ENCODE data around the gene ARID3B.
"Not testable (repeated sequence)": the region's sequence is repeated elsewhere in the genome, so short reads cannot be mapped to it uniquely, and the experiment has no call there.

ARID3B gene

DNA sequence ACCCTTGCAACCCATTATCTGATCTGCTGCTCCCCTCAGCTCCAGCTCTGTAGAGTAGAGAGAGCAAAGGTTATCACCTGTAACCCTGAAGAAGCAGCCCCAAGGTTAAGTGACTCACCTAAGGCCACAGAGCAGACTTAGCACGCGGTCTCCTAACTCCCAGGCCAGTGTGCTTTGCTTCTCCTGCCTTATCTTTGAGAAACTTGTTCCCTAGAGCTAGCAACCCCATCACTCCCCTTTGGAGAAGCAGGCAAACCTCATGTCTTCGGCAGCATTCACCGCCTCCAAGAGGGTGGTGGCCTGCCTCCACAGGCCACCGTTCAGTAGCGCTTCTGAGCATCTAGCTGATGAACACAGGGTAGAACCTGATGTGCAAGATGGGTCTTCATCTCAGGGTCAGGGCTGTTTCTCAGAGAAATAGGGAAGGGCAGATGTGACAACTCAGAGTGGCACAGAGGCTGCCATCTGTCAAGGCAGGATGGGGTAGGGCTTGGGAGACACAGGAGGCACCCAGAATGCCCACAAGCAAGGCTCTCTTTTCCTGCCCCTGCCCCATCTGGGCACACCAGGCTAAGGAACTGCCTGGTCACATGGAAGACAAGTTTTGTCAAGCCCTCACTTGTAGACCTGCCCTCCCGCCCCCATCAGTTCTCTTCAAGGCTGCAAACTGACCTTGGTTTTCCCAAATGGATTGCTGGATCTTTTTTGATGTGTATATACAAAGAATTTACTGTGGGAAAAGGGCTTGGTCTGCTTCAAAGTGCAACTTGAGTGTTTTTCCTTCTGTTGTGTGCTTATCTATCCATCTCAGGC lies 39.7 kb downstream of the ARID3B start:
- DNase-seq (ENCODE audit: insufficient read length, low spot score) (no peak), FAIRE-seq (no peak)
- TF ChIP-seq TAF1 (IDR thresholded peaks at IDR 0.05; ENCODE audit: low read depth, low read length), result no peak
- 0 out of 2 replicates have a peak, but pooled peaks have one; percentile 20 for TF ChIP-seq POLR2A (IDR thresholded peaks at IDR 0.05; ENCODE audit: low read depth, low read length)
- TF ChIP-seq POU2F2 (IDR thresholded peaks at IDR 0.05; ENCODE audit: low read depth, low read length), result no peak

DNA sequence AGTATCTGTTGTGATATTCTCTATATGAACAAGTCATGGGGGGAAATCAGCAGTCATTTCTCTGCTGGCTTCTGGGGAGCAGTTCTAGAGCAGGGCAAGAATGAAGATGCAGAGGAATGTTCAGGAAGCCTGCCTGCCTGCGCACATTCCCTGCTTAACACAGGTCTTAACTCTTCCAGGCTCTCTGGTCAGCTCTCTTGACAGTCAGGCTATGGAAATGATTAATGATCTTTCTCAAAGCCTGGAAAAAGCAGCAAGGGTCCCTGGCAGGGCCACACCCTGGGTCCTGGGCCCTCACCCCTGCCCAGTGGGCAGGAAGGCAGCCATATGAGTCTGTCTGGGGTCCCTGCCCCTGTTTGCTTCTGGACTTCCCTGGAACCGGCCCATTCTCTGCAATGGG lies 43.2 kb downstream of the ARID3B start:
- TF ChIP-seq POU2F2 (IDR thresholded peaks at IDR 0.05; ENCODE audit: low read depth, low read length), result no peak
- no peak for TF ChIP-seq POLR2AphosphoS5 (IDR thresholded peaks at IDR 0.05; ENCODE audit: low read depth, low read length)
- TF ChIP-seq PAX5 (IDR thresholded peaks at IDR 0.05; ENCODE audit: insufficient read depth, low read length, severe bottlenecking), result no peak
- TF ChIP-seq SPI1 (IDR thresholded peaks at IDR 0.05; ENCODE audit: low read depth, low read length), result no peak
- no peak for TF ChIP-seq TAF1 (IDR thresholded peaks at IDR 0.05; ENCODE audit: low read depth, low read length)
- TF ChIP-seq POLR2A (IDR thresholded peaks at IDR 0.05; ENCODE audit: low read depth, low read length), result no peak
- DNase-seq (ENCODE audit: insufficient read length, low spot score) (no peak), FAIRE-seq (no peak)

DNA sequence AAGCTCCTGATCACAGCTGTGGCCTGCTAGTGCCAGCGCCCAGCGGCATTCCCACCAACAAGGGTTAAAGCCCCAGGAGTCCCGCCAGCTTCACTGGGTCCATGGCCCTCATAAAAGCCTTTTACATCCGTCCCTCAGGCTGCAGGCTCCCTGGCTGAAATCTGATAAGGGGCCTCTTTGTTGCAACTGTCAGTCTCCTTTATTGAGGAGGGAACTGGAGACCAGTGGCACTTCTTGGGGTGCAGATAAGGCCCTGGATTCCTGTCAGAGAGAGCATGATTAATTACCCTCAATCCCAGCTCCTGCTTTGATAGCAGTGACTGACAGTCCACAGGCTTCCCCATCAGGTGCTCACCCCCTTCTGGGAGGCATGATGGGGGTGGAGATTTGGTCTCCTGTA lies 43.8 kb downstream of the ARID3B start:
- DNase-seq (ENCODE audit: insufficient read length, low spot score) (no peak), FAIRE-seq (no peak)
- no peak for TF ChIP-seq TAF1 (IDR thresholded peaks at IDR 0.05; ENCODE audit: low read depth, low read length)
- TF ChIP-seq PAX5 (IDR thresholded peaks at IDR 0.05; ENCODE audit: insufficient read depth, low read length, severe bottlenecking), result no peak

DNA sequence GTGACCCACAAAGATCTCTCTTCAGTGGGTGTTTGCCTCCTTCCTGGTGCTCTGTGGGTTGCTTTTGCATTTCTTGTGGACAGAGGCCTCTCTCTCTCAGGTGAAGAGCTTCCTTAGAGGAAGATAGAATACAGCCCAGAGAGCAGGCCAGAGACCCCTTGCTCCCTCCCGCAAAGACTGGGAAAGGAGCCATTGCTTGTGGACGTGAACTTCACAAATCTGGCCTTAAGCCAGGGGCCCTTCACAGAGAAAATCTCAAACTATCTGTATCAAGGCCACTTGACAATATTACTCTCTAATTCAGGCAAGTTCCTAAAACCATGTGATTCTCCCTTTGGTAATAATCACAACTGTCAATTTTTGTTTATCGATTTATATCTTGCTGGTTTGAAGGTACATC lies 44.2 kb downstream of the ARID3B start:
- DNase-seq (ENCODE audit: insufficient read length, low spot score) (no peak), FAIRE-seq (no peak)
- TF ChIP-seq POU2F2 (IDR thresholded peaks at IDR 0.05; ENCODE audit: low read depth, low read length) (no peak), POLR2AphosphoS5 (IDR thresholded peaks at IDR 0.05; ENCODE audit: low read depth, low read length) (no peak)

DNA sequence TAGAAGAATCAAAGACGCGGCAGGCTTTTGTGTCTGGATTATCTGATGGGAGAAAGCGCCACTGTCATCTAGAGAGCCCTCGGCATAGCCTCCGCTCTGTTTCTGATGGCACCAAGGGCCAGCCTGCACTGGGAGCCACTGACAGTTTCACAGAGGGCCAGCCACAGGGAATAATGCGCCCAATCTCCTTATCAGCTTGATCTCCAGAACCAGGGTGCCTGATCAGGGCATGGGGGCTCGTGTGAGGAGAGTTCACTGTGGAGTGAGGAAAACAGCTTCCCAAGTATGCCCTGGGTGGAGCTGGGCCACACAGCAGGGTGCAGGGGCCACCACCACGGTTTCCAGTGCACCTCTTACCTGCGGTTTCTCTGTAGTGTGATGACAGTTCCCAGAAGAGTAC lies 44.8 kb downstream of the ARID3B start:
- no peak for DNase-seq (ENCODE audit: insufficient read length, low spot score)
- TF ChIP-seq POLR2AphosphoS5 (IDR thresholded peaks at IDR 0.05; ENCODE audit: low read depth, low read length) (no peak), SPI1 (IDR thresholded peaks at IDR 0.05; ENCODE audit: low read depth, low read length) (no peak), TAF1 (IDR thresholded peaks at IDR 0.05; ENCODE audit: low read depth, low read length) (no peak), POLR2A (IDR thresholded peaks at IDR 0.05; ENCODE audit: low read depth, low read length) (no peak), PAX5 (IDR thresholded peaks at IDR 0.05; ENCODE audit: insufficient read depth, low read length, severe bottlenecking) (no peak), POU2F2 (IDR thresholded peaks at IDR 0.05; ENCODE audit: low read depth, low read length) (no peak)
- FAIRE-seq, result no peak

DNA sequence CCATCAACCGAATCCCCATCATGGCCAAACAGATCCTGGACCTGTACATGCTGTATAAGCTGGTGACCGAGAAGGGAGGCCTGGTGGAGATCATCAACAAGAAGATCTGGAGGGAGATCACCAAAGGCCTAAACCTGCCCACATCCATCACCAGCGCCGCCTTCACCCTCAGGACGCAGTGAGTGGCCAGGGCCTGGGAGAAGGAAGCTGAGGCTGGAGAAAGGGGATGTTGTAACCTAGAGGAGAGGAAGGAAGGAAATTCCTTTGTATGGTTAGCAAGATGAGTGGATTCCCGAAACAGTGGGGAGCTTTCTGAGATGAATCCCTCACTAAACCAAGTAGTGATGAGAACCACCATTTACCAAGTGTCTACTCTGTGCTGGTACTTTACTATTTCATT lies 48.8 kb downstream of the ARID3B start:
- no peak for FAIRE-seq
- TF ChIP-seq POLR2AphosphoS5 (IDR thresholded peaks at IDR 0.05; ENCODE audit: low read depth, low read length) (peak; percentile 17; the same call in 1 of the 2 replicates), PAX5 (IDR thresholded peaks at IDR 0.05; ENCODE audit: insufficient read depth, low read length, severe bottlenecking) (no peak), TAF1 (IDR thresholded peaks at IDR 0.05; ENCODE audit: low read depth, low read length) (no peak), POLR2A (IDR thresholded peaks at IDR 0.05; ENCODE audit: low read depth, low read length) (no peak), SPI1 (IDR thresholded peaks at IDR 0.05; ENCODE audit: low read depth, low read length) (no peak)
- no peak for DNase-seq (ENCODE audit: insufficient read length, low spot score)

DNA sequence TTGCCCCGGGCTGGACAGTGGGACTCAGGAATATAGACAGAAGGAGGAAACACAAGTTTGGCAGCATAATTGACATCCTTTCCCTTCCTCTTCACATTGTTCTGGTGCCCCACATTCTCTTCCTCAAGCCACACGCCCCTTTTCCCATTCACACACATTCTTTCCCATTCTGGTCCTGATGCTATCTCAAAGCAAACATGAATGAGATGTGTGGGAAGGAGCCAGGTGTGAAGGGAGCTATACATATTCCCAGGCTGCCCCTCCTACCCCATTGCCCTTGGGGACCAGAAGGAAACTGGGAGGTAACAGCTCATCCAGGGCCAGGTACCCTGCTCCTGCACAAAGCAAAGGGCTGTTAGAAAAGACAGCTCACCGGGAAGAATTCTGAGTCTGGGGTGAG lies 51.2 kb downstream of the ARID3B start:
- DNase-seq (ENCODE audit: insufficient read length, low spot score), result no peak
- no peak for FAIRE-seq
- TF ChIP-seq POLR2AphosphoS5 (IDR thresholded peaks at IDR 0.05; ENCODE audit: low read depth, low read length) (0 out of 2 replicates have a peak, but pooled peaks have one; percentile 18), POLR2A (IDR thresholded peaks at IDR 0.05; ENCODE audit: low read depth, low read length) (no peak)

DNA sequence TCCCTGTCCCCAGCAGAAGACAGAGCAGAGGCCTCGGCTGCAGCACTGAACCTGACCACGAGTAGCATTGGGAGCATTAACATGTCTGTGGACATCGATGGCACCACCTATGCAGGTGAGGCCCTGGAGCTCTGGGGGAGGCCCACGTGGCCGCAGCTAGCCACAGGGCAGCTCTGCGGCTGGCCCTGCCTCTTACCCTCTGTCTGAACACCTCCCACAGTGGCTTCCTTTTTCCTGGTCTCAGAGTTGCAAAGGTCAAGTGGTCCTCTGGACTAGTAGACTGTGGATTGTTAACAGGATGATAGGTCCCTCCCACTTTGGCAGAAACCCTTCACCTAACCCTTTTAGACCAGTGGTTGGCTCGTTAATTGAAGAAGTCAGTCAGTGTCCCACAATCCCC lies 52.1 kb downstream of the ARID3B start:
- DNase-seq (ENCODE audit: insufficient read length, low spot score) (no peak), FAIRE-seq (no peak)
- TF ChIP-seq SPI1 (IDR thresholded peaks at IDR 0.05; ENCODE audit: low read depth, low read length), result no peak
- no peak for TF ChIP-seq POLR2A (IDR thresholded peaks at IDR 0.05; ENCODE audit: low read depth, low read length)
- TF ChIP-seq PAX5 (IDR thresholded peaks at IDR 0.05; ENCODE audit: insufficient read depth, low read length, severe bottlenecking), result no peak
- TF ChIP-seq TAF1 (IDR thresholded peaks at IDR 0.05; ENCODE audit: low read depth, low read length), result no peak
- no peak for TF ChIP-seq POLR2AphosphoS5 (IDR thresholded peaks at IDR 0.05; ENCODE audit: low read depth, low read length)
- no peak for TF ChIP-seq POU2F2 (IDR thresholded peaks at IDR 0.05; ENCODE audit: low read depth, low read length)

DNA sequence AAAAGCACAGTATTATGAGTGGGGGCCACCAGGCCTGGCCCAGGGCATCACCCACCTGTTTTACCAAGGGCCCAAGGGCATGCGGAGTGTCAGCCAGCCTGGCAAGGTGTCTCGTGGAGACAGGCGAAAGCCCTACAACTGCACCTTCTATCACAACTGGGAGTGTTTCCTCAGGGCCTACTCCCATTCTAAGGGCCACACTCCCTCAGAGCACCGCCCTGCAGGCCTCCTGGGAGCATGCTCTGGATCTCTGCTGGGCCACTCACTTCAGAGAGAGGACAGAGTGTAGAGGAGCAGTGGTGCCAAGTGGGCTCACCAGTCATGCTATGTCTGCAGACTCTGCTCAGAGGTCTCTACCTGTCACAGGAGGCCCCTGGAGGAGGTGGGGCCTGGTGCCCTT lies 53.4 kb downstream of the ARID3B start:
- no peak for FAIRE-seq
- no peak for TF ChIP-seq POLR2A (IDR thresholded peaks at IDR 0.05; ENCODE audit: low read depth, low read length)
- no peak for TF ChIP-seq SPI1 (IDR thresholded peaks at IDR 0.05; ENCODE audit: low read depth, low read length)
- no peak for TF ChIP-seq TAF1 (IDR thresholded peaks at IDR 0.05; ENCODE audit: low read depth, low read length)

DNA sequence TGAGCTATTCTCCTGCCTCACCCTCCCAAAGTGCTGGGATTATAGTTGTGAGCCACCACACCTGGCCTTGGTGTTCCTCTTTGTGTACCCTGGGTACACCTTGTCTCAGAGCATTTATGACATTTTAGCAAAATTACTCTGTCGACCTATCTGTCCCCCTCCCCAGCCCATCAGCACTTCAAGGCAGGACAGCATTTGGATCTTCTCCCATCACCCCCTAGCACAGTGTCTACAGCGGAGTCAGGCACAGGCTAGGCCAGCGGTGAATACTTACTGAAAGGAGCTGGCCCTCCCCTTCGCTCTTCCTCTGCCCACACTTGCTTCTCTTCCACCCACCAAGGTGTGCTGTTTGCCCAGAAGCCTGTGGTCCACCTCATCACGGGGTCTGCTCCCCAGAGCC lies 54.3 kb downstream of the ARID3B start:
- no peak for DNase-seq (ENCODE audit: insufficient read length, low spot score)
- no peak for TF ChIP-seq SPI1 (IDR thresholded peaks at IDR 0.05; ENCODE audit: low read depth, low read length)
- no peak for FAIRE-seq

More for the DNA sequence above, 53.4 kb downstream of the ARID3B start:
- DNase-seq (ENCODE audit: insufficient read length, low spot score), result no peak

DNA sequence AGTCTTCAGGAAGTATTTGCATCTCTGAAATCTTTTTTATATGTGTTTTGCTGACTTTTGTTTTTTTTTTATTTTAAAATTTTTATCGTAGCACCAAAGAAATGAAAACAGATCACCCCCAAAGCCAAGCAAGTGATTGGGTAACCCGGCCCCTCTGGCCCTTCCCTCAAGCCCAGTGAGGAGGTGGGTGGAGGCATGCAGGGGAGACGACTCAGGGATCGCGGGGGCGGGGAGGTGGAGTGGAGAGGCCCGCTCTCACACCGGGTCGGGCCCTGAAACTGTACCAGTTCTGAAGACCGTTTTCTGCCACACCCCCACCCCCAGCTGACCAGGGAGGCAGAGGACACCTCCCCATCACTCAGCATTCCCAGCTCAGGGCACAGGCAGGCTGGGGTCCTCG lies 55.7 kb downstream of the ARID3B start:
- FAIRE-seq; DNase-seq (ENCODE audit: insufficient read length, low spot score): not testable (repeated sequence)

DNA sequence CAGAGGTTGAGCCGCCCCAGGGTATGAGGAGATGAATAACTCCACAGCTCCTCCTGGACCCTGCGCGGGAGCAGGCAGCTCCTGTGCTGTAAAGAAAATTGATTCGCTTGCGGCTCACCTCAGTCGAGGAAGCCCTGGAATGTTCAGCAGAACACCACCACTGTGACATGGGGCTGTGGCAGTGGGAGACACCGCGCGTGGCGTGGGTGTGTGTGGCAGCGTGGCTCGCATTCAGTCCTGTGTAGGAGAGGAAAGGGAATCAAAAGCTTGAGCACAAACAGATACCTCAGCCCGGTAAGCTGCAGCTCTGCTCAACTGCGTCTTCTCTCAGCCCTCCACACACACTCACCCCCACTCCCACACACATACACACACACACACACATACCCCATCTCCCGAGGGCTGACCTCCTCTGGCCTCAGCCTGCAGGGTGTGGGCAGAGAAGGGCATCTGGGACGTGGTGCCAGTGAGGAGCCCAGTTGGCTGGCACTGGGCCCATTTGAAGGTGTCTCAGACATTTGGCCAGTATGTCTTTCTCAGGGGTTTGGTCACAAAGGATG lies 56.2 kb downstream of the ARID3B start:
- FAIRE-seq; DNase-seq (ENCODE audit: insufficient read length, low spot score): not testable (repeated sequence)

Measured in GM12891 (cell line).